H4 (cell line): ENCODE results near the gene SYCP1. TPM values are rescaled to one million over a fixed set of nuclear protein-coding genes. Genes with fewer than 3 reads are reported as not detected.

ENCODE experiments used
- total RNA-seq: library from RNA; depleted of rRNA; stranded (reverse); fragments of >200 nt; shearing (Covaris generic); gene quantifications from 2 replicates; pipeline ENCODE4 v1.2.3, GENCODE V29; 2014; rRNA removed

The SYCP1 gene
- total RNA-seq, 1 experiment from 2014 or later = not detected

Other genes starting within 250 kb of the SYCP1 start
- gene DENND2C, start 184.8 kb upstream of the SYCP1 start, total RNA-seq = 0.39 and 0.62 TPM in 2 replicates
- gene AMPD1, start 159.3 kb upstream of the SYCP1 start, total RNA-seq = not detected in 2 replicates
- 45.0 and 52.6 TPM in 2 replicates for gene NRAS, start 138.1 kb upstream of the SYCP1 start, total RNA-seq
- 331 and 429 TPM in 2 replicates for gene CSDE1, start 96.9 kb upstream of the SYCP1 start, total RNA-seq
- 26.4 and 39.9 TPM in 2 replicates for gene SIKE1, start 74.2 kb upstream of the SYCP1 start, total RNA-seq
- not detected in 2 replicates for gene TSHB, start 175.0 kb downstream of the SYCP1 start, total RNA-seq
- gene TSPAN2, start 234.6 kb downstream of the SYCP1 start, total RNA-seq = 1.3 and 3.7 TPM in 2 replicates